Activated T-cell treated with anti-CD3 and anti-CD28 coated beads, Interleukin-2, amount 50 U/mL, for 72 hours (primary cell): Measurements from ENCODE around the gene MYO1E. TPM values are rescaled to one million over a fixed set of nuclear protein-coding genes. Genes with fewer than 3 reads are reported as not detected.

Source experiments
- ATAC-seq, 2 donors: fragments of 150-1000 bp; cut with Tn5 transposase; replicated peaks in 1 of 2; 2 replicates each; pipeline ENCODE4 v1.10.0; 2021; ENCODE audit warnings: moderate library complexity in 2 of 2, mild to moderate bottlenecking in 1 of 2
- DNase-seq, 2 donors: peaks; one replicate each; pipeline ENCODE4 v3.0.0; 2021 to 2022; ENCODE audit warnings: mixed read lengths in 1 of 2
- H3K27ac Mint-ChIP-seq: one replicate; pipeline ENCODE4 v1.8.0; 2022; ENCODE audit warnings: mild to moderate bottlenecking, moderate library complexity, mixed read lengths
- H3K27me3 Mint-ChIP-seq: one replicate; pipeline ENCODE4 v1.8.0; 2022; ENCODE audit warnings: low read depth, mixed read lengths
- H3K36me3 Mint-ChIP-seq, 2 donors: one replicate each; pipeline ENCODE4 v1.8.0; 2022; ENCODE audit warnings: mixed read lengths in 2 of 2, mild to moderate bottlenecking in 1 of 2; ENCODE audit not compliant: insufficient read depth in 2 of 2
- H3K4me1 Mint-ChIP-seq: one replicate; pipeline ENCODE4 v1.8.0; 2022; ENCODE audit warnings: low read depth, mixed read lengths
- H3K4me3 Mint-ChIP-seq, 2 donors: one replicate each; pipeline ENCODE4 v1.8.0; 2022; ENCODE audit warnings: mild to moderate bottlenecking in 2 of 2, mixed read lengths in 2 of 2, moderate library complexity in 2 of 2
- H3K9me3 Mint-ChIP-seq, 2 donors: one replicate each; pipeline ENCODE4 v1.8.0; 2022; ENCODE audit warnings: mixed read lengths in 2 of 2
- total RNA-seq, 2 donors: library from RNA; stranded (reverse); gene quantifications; one replicate each; pipeline ENCODE4 v1.2.3, GENCODE V29; 2022

Gene MYO1E
- total RNA-seq, 2 donors from 2014 or later = 1.9 to 4.6 TPM

- Mint-ChIP-seq H3K4me1 (no peaks in the 10 kb centered on the region), H3K27me3 (peaks cover 13% of the 10 kb centered on the region), H3K9me3 (no peaks in the 10 kb centered on the region), H3K27ac (no peak overlapping the region), H3K36me3 (no peaks in the 10 kb centered on the region), H3K4me3 (no peak overlapping the region)
- no peak for DNase-seq
- no peak for ATAC-seq
Observed at GRCh38 chr15:59378855-59379254, 6.2 kb upstream of the MYO1E start.

DNA sequence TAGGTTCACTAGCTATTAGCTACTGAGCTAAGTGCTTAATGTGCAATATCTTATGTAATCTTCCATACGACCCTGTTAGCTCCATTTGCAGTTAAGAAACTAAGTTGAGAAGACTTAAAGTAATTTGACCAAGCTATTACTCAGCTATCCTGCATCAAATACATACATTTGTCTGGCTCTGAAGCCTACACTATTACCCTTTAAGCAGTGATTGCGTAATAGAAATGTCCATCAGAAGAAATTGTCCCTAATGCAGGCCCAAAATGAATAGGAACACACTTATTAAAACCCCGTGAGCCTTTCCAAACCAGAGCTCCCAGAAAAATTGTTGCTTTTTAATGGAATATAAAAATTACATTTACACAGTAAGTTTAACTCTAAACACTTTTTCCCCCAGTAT, 5.3 kb upstream of the MYO1E start:
- Mint-ChIP-seq H3K27ac (no peak overlapping the region), H3K36me3 (no peaks in the 10 kb centered on the region), H3K27me3 (peaks cover 22% of the 10 kb centered on the region), H3K4me3 (no peak overlapping the region), H3K9me3 (no peaks in the 10 kb centered on the region), H3K4me1 (peaks cover 1% of the 10 kb centered on the region)
- DNase-seq = no peak
- ATAC-seq = no peak

GRCh38 chr15:59376733-59377132, 4.1 kb upstream of the MYO1E start:
- no peak for DNase-seq
- Mint-ChIP-seq H3K4me3 (no peak overlapping the region), H3K27ac (no peak overlapping the region), H3K4me1 (peaks cover 6% of the 10 kb centered on the region), H3K9me3 (no peaks in the 10 kb centered on the region), H3K27me3 (peaks cover 28% of the 10 kb centered on the region), H3K36me3 (peaks cover 0 to 3% of the 10 kb centered on the region in 2 donors)
- ATAC-seq = no peak

GRCh38 chr15:59373215-59373614, 544 bp upstream of the MYO1E start:
- H3K27ac Mint-ChIP-seq = no peak overlapping the region

GRCh38 chr15:59371458-59372351, 966 bp downstream of the MYO1E start:
- Mint-ChIP-seq H3K27ac (no peak overlapping the region), H3K27me3 (peaks cover 56% of the 10 kb centered on the region), H3K9me3 (no peaks in the 10 kb centered on the region), H3K4me1 (peaks cover 25% of the 10 kb centered on the region), H3K4me3 (peak overlapping the region; percentile 90 to 93), H3K36me3 (peaks cover 1 to 3% of the 10 kb centered on the region in 2 donors)
- DNase-seq (peak; percentile 16 to 26), ATAC-seq (peak; percentile 57 to 65)

More at GRCh38 chr15:59373215-59373614, 544 bp upstream of the MYO1E start:
- DNase-seq (no peak), ATAC-seq (no peak)
- Mint-ChIP-seq H3K36me3 (peaks cover 1 to 3% of the 10 kb centered on the region in 2 donors), H3K9me3 (no peaks in the 10 kb centered on the region), H3K4me1 (peaks cover 25% of the 10 kb centered on the region), H3K4me3 (peak overlapping the region; percentile 88 to 93), H3K27me3 (peaks cover 56% of the 10 kb centered on the region)

DNA sequence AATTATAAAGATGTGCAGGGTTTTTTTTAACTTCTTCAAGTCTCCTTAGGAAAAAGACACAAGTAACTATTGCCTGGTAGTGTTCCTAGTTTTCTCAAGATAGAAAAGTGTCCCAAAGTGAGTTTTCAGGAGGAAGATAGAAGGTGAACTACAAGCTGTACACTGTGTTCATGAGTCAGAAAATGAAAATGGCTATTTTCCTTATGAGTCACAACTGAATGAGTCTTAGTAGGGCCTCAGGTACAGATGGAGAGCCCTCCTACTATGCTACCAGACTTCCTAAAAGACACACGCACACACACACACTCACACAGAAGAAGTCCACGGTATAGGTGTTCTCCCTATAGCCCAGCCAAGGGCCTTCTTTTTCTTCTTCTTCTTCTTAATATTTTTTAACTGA, 3.1 kb downstream of the MYO1E start:
- peaks cover 1 to 3% of the 10 kb centered on the region in 2 donors for H3K36me3 Mint-ChIP-seq
- ATAC-seq (peak in 1 of 2 donors; percentile 43), DNase-seq (no peak)
- no peak overlapping the region for H3K27ac Mint-ChIP-seq
- peaks cover 55% of the 10 kb centered on the region for H3K27me3 Mint-ChIP-seq
- H3K4me3 Mint-ChIP-seq = no peak overlapping the region
- H3K9me3 Mint-ChIP-seq = no peaks in the 10 kb centered on the region
- peaks cover 25% of the 10 kb centered on the region for H3K4me1 Mint-ChIP-seq

GRCh38 chr15:59367022-59367451, 5.6 kb downstream of the MYO1E start:
- H3K9me3 Mint-ChIP-seq = no peaks in the 10 kb centered on the region
- DNase-seq (no peak), ATAC-seq (no peak)
- peaks cover 40% of the 10 kb centered on the region for H3K27me3 Mint-ChIP-seq
- no peak overlapping the region for H3K4me3 Mint-ChIP-seq
- H3K36me3 Mint-ChIP-seq = peaks cover 0 to 1% of the 10 kb centered on the region in 2 donors
- no peak overlapping the region for H3K27ac Mint-ChIP-seq
- H3K4me1 Mint-ChIP-seq = peaks cover 19% of the 10 kb centered on the region

GRCh38 chr15:59366333-59367021, 6.2 kb downstream of the MYO1E start:
- no peak overlapping the region for H3K4me3 Mint-ChIP-seq
- H3K9me3 Mint-ChIP-seq = no peaks in the 10 kb centered on the region

GRCh38 chr15:59364248-59364647, 8.4 kb downstream of the MYO1E start:
- H3K4me1 Mint-ChIP-seq = peaks cover 3% of the 10 kb centered on the region
- no peak for DNase-seq
- H3K27ac Mint-ChIP-seq = no peak overlapping the region
- no peaks in the 10 kb centered on the region for H3K36me3 Mint-ChIP-seq
- no peak for ATAC-seq
- H3K27me3 Mint-ChIP-seq = peaks cover 20% of the 10 kb centered on the region
- no peak overlapping the region for H3K4me3 Mint-ChIP-seq
- no peaks in the 10 kb centered on the region for H3K9me3 Mint-ChIP-seq

More at GRCh38 chr15:59366333-59367021, 6.2 kb downstream of the MYO1E start:
- H3K27me3 Mint-ChIP-seq = peaks cover 38% of the 10 kb centered on the region
- H3K4me1 Mint-ChIP-seq = peaks cover 18% of the 10 kb centered on the region
- no peak for DNase-seq
- peaks cover 0 to 1% of the 10 kb centered on the region in 2 donors for H3K36me3 Mint-ChIP-seq
- H3K27ac Mint-ChIP-seq = no peak overlapping the region
- ATAC-seq = no peak

- no peaks in the 10 kb centered on the region for H3K4me1 Mint-ChIP-seq
- H3K27ac Mint-ChIP-seq = no peak overlapping the region
- no peak overlapping the region for H3K4me3 Mint-ChIP-seq
- H3K36me3 Mint-ChIP-seq = no peaks in the 10 kb centered on the region
- DNase-seq = no peak
- peaks cover 23% of the 10 kb centered on the region for H3K27me3 Mint-ChIP-seq
- no peaks in the 10 kb centered on the region for H3K9me3 Mint-ChIP-seq
- ATAC-seq = no peak
Observed at GRCh38 chr15:59362331-59362730, 10.3 kb downstream of the MYO1E start.

DNA sequence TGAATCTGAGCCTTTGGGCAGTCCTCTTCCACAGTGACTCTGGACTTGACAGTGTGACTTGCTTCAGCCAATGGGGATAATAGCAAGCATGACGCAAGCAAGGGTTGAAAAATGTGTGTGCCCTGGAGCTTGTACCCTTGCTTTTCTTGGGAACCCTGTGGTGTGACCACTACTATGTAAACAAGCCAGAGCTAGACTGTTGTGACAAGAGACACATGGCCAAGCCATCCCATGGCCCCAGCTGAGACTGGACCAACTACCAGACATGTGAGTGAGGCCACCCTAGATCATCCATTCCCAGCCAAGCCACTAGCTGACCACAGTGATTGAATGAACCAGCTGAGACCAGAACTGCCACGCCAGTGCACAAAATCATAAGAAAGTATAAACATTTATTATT, 11.8 kb downstream of the MYO1E start:
- no peaks in the 10 kb centered on the region for H3K4me1 Mint-ChIP-seq
- no peaks in the 10 kb centered on the region for H3K36me3 Mint-ChIP-seq
- peaks cover 25% of the 10 kb centered on the region for H3K27me3 Mint-ChIP-seq
- no peaks in the 10 kb centered on the region for H3K9me3 Mint-ChIP-seq
- no peak overlapping the region for H3K27ac Mint-ChIP-seq
- DNase-seq (no peak), ATAC-seq (no peak)
- no peak overlapping the region for H3K4me3 Mint-ChIP-seq

DNA sequence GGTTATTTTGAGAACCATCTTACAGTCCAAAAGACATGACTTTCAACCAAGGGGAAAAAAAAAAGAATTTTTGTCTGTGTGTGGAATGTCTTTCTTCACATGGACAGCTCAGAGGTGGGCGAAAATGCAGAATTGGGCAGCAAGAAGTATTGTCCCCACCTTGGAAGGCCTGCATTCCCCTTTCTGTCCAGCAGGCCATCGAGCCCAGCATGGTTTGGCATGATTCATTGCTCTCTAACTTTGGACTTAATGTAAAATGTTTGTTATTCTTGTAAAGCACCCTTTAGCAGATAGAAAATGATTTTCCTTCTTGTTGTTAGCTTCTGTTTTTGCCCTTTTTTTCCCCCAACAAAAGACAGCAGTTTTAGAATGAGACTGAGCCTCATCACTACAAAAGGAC, 12.4 kb downstream of the MYO1E start:
- no peaks in the 10 kb centered on the region for H3K9me3 Mint-ChIP-seq
- peaks cover 1% of the 10 kb centered on the region for H3K4me1 Mint-ChIP-seq
- DNase-seq (no peak), ATAC-seq (no peak)
- H3K36me3 Mint-ChIP-seq = no peaks in the 10 kb centered on the region
- H3K27ac Mint-ChIP-seq = no peak overlapping the region
- peaks cover 25% of the 10 kb centered on the region for H3K27me3 Mint-ChIP-seq
- no peak overlapping the region for H3K4me3 Mint-ChIP-seq

DNA sequence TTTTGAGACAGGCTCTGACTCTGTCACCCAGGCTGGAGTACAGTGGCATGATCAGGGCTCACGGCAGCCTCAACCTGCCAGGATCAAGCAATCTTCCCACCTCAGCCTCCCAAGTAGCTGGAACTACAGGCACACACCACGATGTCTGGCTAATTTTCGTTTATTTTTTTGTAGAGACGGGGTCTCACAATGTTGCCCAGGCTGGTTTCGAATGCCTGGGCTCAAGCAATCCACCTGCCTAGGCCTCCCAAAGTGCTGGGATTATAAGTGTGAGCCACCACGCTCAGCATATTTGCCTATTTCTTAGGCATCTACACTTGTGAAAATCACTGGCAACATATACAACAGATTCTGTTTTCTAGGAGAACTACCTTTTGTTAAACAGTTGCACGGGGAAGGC, 16.9 kb downstream of the MYO1E start:
- Mint-ChIP-seq H3K4me3 (no peak overlapping the region), H3K4me1 (peaks cover 33% of the 10 kb centered on the region), H3K27me3 (peaks cover 33% of the 10 kb centered on the region), H3K9me3 (no peaks in the 10 kb centered on the region), H3K36me3 (no peaks in the 10 kb centered on the region), H3K27ac (no peak overlapping the region)
- DNase-seq = no peak
- ATAC-seq = no peak
